GM21825 (cell line): ENCODE data around the gene MCCC1.
A peak's percentile ranks its signal among the peaks of the same experiment; 100 is the strongest.
"Not testable (repeated sequence)": the region's sequence is repeated elsewhere in the genome, so short reads cannot be mapped to it uniquely, and the experiment has no call there.

ENCODE experiments used
- ATAC-seq: cut with Tn5 transposase; IDR thresholded peaks from one replicate; pipeline ENCODE4 v1.9.1; 2021; ENCODE audit warnings: mild to moderate bottlenecking, moderate library complexity; ENCODE audit not compliant: unreplicated experiment

Gene MCCC1

DNA sequence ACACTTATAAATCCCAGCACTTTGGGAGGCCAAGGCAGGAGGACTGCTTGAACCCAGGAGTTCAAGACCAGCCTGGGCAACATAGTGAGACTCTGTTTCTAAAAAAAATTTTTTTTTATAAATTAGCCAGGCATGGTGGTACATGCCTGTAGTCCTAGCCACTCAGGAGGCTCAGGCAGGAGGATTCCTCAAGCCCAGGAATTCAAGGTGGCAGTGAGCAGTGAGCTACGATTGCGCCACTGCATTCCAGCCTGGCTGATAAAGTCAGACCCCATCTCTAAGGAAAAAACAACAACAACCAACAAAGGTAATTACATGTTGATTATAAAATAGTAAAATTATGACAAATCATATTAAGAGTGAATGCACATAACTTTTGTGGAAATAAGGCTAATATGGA lies 40.9 kb downstream of the MCCC1 start:
- ATAC-seq: no peak

- no peak for ATAC-seq
These were observed 48.6 kb downstream of the MCCC1 start for GRCh38 chr3:183050706-183051105.

DNA sequence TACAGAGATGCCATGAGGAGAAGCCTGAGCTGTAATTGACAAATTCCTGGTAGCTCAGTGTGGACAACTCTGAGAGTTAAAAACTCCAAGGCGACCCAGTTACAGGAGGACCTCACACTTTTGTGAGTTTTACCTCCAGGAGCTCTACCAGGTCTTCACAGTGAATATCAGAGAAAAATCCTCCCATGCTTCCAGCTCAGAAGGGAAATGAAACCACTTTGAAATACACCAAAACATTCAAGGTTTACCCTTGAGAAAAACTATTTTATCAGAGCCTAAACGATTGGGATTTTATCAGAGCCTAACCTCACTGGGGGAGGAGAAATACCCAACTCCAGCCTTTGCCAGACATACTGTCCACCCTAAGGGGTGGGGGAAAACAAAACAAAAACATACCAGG lies 52.4 kb downstream of the MCCC1 start:
- ATAC-seq: no peak

GRCh38 chr3:183044547-183045229 lies 54.6 kb downstream of the MCCC1 start:
- ATAC-seq: peak; percentile 96

DNA sequence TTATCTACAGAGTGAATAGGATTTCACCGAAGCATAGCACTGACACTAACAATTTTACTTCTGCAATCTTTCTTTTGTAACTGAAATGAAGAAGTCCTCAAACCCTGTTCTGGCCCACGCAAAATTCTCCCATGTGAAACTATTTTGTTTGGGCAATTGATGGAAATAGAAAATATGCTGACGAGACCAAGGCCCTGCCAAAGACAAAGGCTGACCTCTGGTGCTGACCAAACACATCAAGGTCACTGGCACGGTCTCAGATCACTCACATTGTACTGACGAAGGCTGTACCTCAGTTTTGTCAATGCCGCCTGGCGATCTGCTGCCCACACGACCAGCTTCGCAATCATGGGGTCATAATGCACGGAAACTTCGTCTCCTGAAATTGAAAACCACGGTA lies 60.5 kb downstream of the MCCC1 start:
- no peak for ATAC-seq

DNA sequence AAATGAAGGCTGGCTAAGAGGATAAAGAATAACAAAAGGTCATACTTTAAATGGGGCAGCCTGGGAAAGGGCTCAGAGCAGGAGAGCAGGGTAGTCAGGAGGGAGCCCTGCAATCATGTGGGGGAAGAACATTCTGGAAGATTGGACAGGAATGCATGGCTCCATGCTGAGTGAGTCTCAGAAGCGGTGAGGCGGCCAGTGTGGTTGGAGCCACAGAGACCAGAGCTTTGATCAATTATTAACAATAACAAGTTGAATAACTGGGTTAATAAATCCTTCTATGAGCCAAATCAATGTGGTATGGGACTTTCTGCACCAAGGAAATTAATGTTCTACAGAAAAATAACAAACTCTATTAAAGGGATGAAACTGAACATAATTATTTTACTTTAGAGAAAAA lies 61.1 kb downstream of the MCCC1 start:
- ATAC-seq: no peak

GRCh38 chr3:183033746-183034145 lies 65.5 kb downstream of the MCCC1 start:
- no peak for ATAC-seq

GRCh38 chr3:183032880-183033555 lies 66.3 kb downstream of the MCCC1 start:
- no peak for ATAC-seq

DNA sequence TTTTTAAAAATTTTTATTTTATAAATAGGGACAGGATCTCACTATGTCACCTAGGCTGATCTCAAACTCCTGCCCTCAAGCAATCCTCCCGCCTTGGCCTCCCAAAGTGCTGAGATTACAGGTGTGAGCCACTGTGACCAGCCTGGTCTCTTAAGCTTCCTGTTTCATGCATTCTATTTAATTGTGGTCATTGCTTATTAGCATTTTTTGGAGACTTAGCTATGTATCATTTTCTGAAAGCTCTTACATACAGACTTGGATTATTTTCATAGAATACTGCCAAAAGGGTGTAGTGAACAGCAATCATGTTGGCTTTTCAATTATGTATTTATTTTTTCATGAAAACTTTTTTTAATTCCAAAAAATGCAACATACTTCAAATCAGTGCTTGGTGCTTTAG lies 67.5 kb downstream of the MCCC1 start:
- ATAC-seq: no peak

DNA sequence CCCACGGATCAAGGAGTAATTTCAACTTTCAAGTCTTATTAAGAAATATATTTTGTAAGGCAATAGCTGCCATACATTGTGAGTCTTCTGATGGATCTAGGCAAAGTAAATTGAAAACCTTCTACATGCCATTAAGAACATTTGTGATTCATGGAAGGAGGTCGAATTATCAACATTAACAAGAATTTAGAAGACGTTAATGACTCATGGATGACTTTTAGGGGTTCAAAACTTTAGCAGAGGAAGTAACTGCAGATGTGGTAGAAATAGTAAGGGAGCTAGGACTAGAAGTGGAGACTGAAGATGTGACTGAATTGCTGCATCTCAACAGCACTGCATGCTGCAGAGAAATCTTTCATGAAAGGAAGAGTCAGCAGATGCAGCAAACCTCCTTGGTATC lies 70.9 kb downstream of the MCCC1 start:
- no peak for ATAC-seq

DNA sequence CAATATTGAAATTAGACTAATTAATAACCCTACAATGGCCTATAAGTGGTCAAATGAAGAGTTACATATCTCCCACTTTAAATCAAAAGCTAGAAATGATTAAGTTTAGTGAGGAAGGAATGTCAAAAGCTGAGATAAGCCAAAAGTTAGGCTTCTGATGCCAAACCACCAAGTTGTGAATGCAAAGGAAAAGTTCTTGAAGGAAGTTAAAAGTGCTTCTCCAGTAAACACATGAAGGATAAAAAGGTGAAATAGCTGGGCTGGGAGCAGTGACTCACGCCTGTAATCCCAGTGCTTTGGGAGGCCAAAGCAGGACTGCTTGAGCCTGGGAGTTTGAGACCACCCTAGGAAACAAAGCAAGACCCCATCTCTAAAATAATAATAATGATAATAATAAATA lies 72.0 kb downstream of the MCCC1 start:
- no peak for ATAC-seq

GRCh38 chr3:183022936-183023516 lies 76.3 kb downstream of the MCCC1 start:
- ATAC-seq: no peak

DNA sequence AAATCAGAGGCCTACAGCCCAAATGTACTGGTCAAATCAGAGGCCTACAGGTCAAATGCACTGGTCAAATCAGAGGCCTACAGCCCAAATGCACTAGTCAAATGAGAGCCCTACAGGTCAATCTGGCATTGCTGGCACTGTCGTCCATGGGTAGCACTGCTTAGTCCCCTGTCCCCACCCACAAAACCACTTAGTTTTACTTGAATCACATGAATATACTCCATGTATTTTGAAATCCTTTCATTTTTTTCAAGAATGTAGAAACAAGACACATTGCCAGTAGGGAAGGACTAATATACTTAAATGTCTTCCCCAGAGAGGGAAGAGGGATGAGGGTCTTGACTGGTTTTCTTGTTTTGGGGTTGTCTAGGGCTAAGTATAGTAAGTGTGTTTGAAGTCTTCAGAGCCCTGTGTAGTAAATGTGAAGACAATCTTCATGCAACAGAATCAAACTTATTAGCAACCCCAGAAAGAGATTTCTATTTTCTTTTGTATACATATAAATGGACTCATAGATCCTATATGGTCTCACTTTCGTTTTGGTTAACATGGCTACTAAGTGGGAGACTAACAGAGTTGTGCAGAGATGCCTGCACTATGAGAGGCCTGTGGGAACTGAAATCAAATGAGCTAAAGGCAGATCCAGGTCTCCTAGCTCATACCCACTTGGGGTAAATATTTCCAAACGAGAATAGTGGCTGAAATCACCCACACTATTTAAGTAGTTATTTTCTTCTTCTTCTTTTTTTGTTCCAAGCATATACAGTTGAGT lies 80.7 kb downstream of the MCCC1 start:
- ATAC-seq: no peak

DNA sequence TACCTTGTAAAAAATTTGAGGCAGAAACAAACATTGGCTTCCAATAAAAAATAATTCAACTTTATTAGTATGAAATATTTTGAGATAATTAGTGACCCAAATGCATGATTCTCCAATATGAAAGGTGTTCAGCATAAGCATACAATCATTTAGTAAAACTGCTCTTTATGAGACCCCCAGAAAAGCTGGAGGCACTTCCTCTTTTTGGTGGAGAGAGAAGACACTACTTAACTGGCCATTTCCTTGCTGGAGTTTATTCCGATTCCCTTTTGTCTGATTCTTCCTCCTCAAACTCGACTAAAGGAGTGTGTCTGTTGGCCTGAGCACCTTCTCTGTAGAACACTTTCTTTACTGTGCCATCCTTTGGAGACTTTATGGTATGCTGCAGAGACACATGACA lies 84.1 kb downstream of the MCCC1 start:
- no peak for ATAC-seq

DNA sequence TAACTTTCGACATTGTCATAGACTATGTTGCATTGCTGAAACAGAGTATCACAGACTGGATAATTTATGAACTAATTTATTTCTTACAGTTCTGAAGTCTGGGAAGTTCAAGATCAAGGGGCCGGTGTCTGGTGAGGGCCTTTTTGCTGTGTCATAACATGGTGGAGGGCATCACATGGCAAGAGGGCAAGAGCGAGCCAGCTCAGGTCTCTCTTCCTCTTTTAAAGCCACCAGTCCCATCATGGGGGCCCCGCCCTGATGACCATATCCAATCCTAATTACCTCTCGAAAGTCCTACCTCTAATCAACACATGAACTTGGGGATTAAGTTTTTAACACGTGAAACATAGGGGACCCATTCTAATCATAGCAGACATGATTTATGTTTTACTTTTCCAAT lies 85.4 kb downstream of the MCCC1 start:
- ATAC-seq: no peak

GRCh38 chr3:183013074-183013473 lies 86.2 kb downstream of the MCCC1 start:
- no peak for ATAC-seq

DNA sequence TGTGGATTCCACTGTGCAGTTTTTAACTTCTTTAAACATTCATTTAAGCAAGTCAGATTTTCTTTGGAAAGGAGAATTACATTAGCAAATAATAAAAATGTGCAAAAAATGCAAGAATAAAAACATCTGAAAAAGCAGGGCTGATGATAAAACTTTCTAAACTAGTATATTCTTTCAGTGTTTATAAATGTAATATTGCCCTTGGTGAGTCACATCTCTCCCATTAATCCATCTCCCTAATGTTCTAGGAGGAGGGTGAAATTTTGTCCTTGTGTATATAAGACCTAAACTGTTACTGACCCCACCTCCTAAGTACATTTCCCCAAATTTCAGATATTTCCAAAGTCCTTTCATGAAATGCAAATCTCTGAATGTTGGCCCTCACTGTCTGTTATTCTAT lies 90.5 kb downstream of the MCCC1 start:
- ATAC-seq: no peak

- ATAC-seq: no peak
These were observed 91.0 kb downstream of the MCCC1 start for GRCh38 chr3:183008303-183008702.

GRCh38 chr3:183006396-183007002 lies 92.8 kb downstream of the MCCC1 start:
- ATAC-seq: no peak

DNA sequence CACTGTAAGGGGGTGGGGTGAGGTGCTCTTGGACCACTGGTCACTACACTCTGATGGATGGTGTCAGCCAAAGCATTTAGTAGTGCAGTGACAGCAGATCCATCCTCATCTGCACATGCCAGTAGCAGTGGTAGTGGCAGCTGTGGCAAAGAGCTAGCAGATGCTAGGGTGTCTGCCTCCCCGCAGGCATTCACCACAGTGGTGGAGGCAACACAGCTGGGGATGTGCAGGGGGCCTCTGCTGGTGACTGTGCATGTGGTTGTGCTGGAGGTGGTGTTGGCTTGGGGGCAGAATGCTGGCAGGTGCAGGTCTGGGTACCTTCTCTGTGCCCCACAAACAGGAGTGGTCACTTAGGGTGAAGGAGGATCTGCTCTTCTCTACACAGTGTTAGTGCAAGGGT lies 99.5 kb downstream of the MCCC1 start:
- ATAC-seq: no peak

DNA sequence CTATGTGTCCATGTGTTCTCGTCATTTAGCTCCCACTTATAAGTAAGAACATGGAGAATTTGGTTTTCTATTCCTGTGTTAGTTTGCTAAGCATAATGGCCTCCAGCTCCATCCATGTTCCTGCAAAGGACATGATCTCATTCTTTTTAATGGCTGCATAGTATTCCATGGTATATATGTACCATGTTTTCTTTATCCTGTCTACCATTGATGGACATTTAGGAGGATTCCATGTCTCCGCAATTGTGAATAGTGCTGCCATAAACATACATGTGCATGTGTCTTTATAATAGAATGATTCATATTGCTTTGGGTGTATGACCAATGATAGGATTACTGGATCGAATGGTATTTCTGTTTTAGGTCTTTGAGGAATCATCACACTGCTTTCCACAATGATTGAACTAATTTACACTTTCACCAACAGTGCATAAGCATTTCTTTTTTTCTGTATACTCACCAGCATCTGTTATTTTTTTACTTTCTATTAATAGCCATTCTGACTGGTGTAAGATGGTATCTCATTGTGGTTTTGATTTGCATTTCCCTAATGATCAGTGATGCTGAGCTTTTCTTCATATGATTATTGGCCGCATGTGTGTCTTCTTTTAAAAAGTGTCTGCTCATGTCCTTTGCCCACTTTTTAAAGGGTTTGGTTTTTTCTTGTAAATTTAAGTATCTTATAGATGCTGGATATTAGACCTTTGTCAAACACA lies 105.7 kb downstream of the MCCC1 start:
- not testable (repeated sequence) for ATAC-seq
